CD14-positive monocyte (primary cell): ENCODE results near the gene BRSK2. TPM values are rescaled to one million over a fixed set of nuclear protein-coding genes. Genes with fewer than 3 reads are reported as not detected.

Experiments
- DNase-seq, 3 donors: peaks; one replicate each; pipeline ENCODE4 v3.0.0-alpha.2; 2011 to 2022
- H2AFZ ChIP-seq: 2 replicates; pipeline ENCODE4 v1.6.0; 2012; ENCODE audit warnings: mild to moderate bottlenecking, low read depth, low read length, inconsistent platforms; ENCODE audit not compliant: insufficient read depth, poor library complexity, severe bottlenecking
- H3K27ac ChIP-seq, 2 donors: 1 replicate in 1 of 2; 2 replicates in 1 of 2; pipeline ENCODE4 v1.5.1; 2012 to 2013; ENCODE audit warnings: low read length in 2 of 2, control low read depth in 1 of 2, inconsistent platforms in 1 of 2, low read depth in 1 of 2, mild to moderate bottlenecking in 1 of 2
- H3K27me3 ChIP-seq, 2 donors: one replicate each; pipeline versions ENCODE4 v1.6.0 to v1.6.1; 2011 to 2013; ENCODE audit warnings: low read length in 2 of 2; ENCODE audit not compliant: control insufficient read depth in 2 of 2, insufficient read depth in 2 of 2
- H3K36me3 ChIP-seq, 2 donors: replicated peaks in 1 of 2; 1 replicate in 1 of 2; 2 replicates in 1 of 2; pipeline versions ENCODE4 v1.5.1 to v1.6.1; 2012 to 2013; ENCODE audit warnings: low read length in 2 of 2, control low read depth in 1 of 2, inconsistent platforms in 1 of 2, mild to moderate bottlenecking in 1 of 2; ENCODE audit not compliant: insufficient read depth in 2 of 2, control insufficient read depth in 1 of 2
- H3K4me1 ChIP-seq, 2 donors: 1 replicate in 1 of 2; 2 replicates in 1 of 2; pipeline versions ENCODE4 v1.5.1 to v1.6.1; 2012 to 2013; ENCODE audit warnings: low read length in 2 of 2, control low read depth in 1 of 2, inconsistent platforms in 1 of 2, mild to moderate bottlenecking in 1 of 2, moderate library complexity in 1 of 2; ENCODE audit not compliant: insufficient read depth in 2 of 2, control insufficient read depth in 1 of 2
- H3K4me2 ChIP-seq: replicated peaks from 2 replicates; pipeline ENCODE3; 2012; ENCODE audit warnings: low read length, moderate library complexity, mild to moderate bottlenecking; ENCODE audit not compliant: poor library complexity, severe bottlenecking; ENCODE audit errors: extremely low read depth
- H3K4me3 ChIP-seq, 3 experiments: fragments of 200-600 bp in 1 of 3; sonication (generic) in 1 of 3; replicated peaks in 1 of 3; 1 replicate in 2 of 3; 2 replicates in 1 of 3; pipeline ENCODE4 v1.5.1; 2011 to 2013; ENCODE audit warnings: low read length in 3 of 3, mild to moderate bottlenecking in 3 of 3, control low read depth in 2 of 3, low read depth in 2 of 3, inconsistent platforms in 1 of 3, moderate library complexity in 1 of 3
- H3K79me2 ChIP-seq: 2 replicates; pipeline ENCODE4 v1.6.0; 2012; ENCODE audit warnings: mild to moderate bottlenecking, control low read depth, inconsistent platforms, low read length, moderate library complexity; ENCODE audit not compliant: insufficient read depth
- H3K9ac ChIP-seq: 2 replicates; pipeline ENCODE4 v1.6.0; 2017; ENCODE audit warnings: low read length, mild to moderate bottlenecking; ENCODE audit not compliant: insufficient read depth, poor library complexity, severe bottlenecking
- H3K9me3 ChIP-seq, 2 donors: replicated peaks in 1 of 2; 1 replicate in 1 of 2; 2 replicates in 1 of 2; pipeline versions ENCODE4 v1.5.1 to v1.6.1; 2012 to 2013; ENCODE audit warnings: low read length in 2 of 2, control low read depth in 1 of 2; ENCODE audit not compliant: control insufficient read depth in 1 of 2, insufficient read depth in 1 of 2
- H4K20me1 ChIP-seq: 2 replicates; pipeline ENCODE4 v1.6.0; 2012; ENCODE audit warnings: mild to moderate bottlenecking, low read length, control low read depth, moderate library complexity; ENCODE audit not compliant: insufficient read depth
- H3K27ac Mint-ChIP-seq, 7 donors: one replicate each; pipeline ENCODE4 v1.8.0; 2020; ENCODE audit warnings: mild to moderate bottlenecking in 7 of 7, mixed read lengths in 7 of 7, moderate library complexity in 6 of 7, inconsistent platforms in 2 of 7
- H3K27me3 Mint-ChIP-seq, 3 donors: one replicate each; pipeline ENCODE4 v1.8.0; 2021 to 2022; ENCODE audit warnings: low read depth in 3 of 3, mild to moderate bottlenecking in 3 of 3, mixed read lengths in 3 of 3, moderate library complexity in 3 of 3, inconsistent platforms in 1 of 3
- H3K36me3 Mint-ChIP-seq, 2 donors: one replicate each; pipeline ENCODE4 v1.8.0; 2020; ENCODE audit warnings: mixed read lengths in 2 of 2, inconsistent platforms in 1 of 2, mild to moderate bottlenecking in 1 of 2
- H3K4me1 Mint-ChIP-seq: one replicate; pipeline ENCODE4 v1.8.0; 2020; ENCODE audit warnings: mild to moderate bottlenecking, mixed read lengths
- H3K4me3 Mint-ChIP-seq, 2 donors: one replicate each; pipeline ENCODE4 v1.8.0; 2020; ENCODE audit warnings: mild to moderate bottlenecking in 2 of 2, mixed read lengths in 2 of 2, moderate library complexity in 1 of 2
- H3K9me3 Mint-ChIP-seq, 7 donors: one replicate each; pipeline ENCODE4 v1.8.0; 2020 to 2022; ENCODE audit warnings: mixed read lengths in 7 of 7, mild to moderate bottlenecking in 6 of 7, moderate library complexity in 6 of 7, inconsistent platforms in 2 of 7
- CTCF ChIP-seq: fragments of 200-600 bp; IDR thresholded peaks from one replicate; pipeline ENCODE4 v1.8.0; 2022; ENCODE audit warnings: antibody characterized with exemption, mild to moderate bottlenecking
- WGBS: methylation state at CpG from one replicate; pipeline ENCODE4 v1.1.5; 2013; ENCODE audit warnings: missing lambda C conversion rate; ENCODE audit not compliant: insufficient coverage; 5-methylcytosine and 5-hydroxymethylcytosine counted together
- intact Hi-C, 2 donors: fragments of 100-400 bp; cut with micrococcal nuclease; formaldehyde crosslinking; loops; one replicate each; pipeline versions ENCODE4 v1.15.0 to v1.15.1; 2023
- polyA plus RNA-seq, 3 donors: library from polyadenylated mRNA; depleted of rRNA in 1 of 3; unstranded in 2 of 3; stranded (reverse) in 1 of 3; fragments of 300-500 nt in 2 of 3; fragments of >200 nt in 1 of 3; fragmentation: Illumina TruSeq in 2 of 3; gene quantifications; 1 replicate in 2 of 3; 2 replicates in 1 of 3; pipeline ENCODE4 v1.2.3, GENCODE V29; 2012 to 2021

Gene BRSK2
- polyA plus RNA-seq, 3 donors, result 0.13 TPM; not detected in 2

GRCh38 chr11:1401656-1402221 is 12.0 kb downstream of the BRSK2 start:
- Histone ChIP-seq H3K4me3 (no peak overlapping the region), H3K27me3 (no peaks in the 10 kb centered on the region), H3K27ac (no peak overlapping the region), H3K9ac (no peak overlapping the region), H4K20me1 (no peaks in the 10 kb centered on the region), H3K4me1 (no peaks in the 10 kb centered on the region), H2AFZ (no peak overlapping the region), H3K4me2 (no peak overlapping the region), H3K9me3 (no peaks in the 10 kb centered on the region), H3K36me3 (no peaks in the 10 kb centered on the region), H3K79me2 (no peaks in the 10 kb centered on the region)
- Mint-ChIP-seq H3K9me3 (peaks cover 0 to 3% (median 0%) of the 10 kb centered on the region in 7 donors), H3K4me1 (no peaks in the 10 kb centered on the region), H3K27me3 (peaks cover 1 to 12% (median 9%) of the 10 kb centered on the region in 3 donors), H3K4me3 (no peak overlapping the region), H3K27ac (no peak overlapping the region), H3K36me3 (no peaks in the 10 kb centered on the region)
- 38% methylated on average over 19 of the region's 23 CpGs for WGBS
- no peak for TF ChIP-seq CTCF
- DNase-seq, result peak in 1 of 3 donors; percentile 4
- intact Hi-C loops, result no loop called here

GRCh38 chr11:1402355-1403077 is 12.8 kb downstream of the BRSK2 start:
- H3K79me2 ChIP-seq, result no peaks in the 10 kb centered on the region
- Mint-ChIP-seq H3K4me1 (no peaks in the 10 kb centered on the region), H3K27ac (no peak overlapping the region), H3K36me3 (no peaks in the 10 kb centered on the region), H3K27me3 (peaks cover 1 to 15% (median 11%) of the 10 kb centered on the region in 3 donors), H3K4me3 (no peak overlapping the region), H3K9me3 (peaks cover 0 to 3% (median 0%) of the 10 kb centered on the region in 7 donors)
- no peaks in the 10 kb centered on the region for H3K4me1 ChIP-seq
- H3K9ac ChIP-seq, result no peak overlapping the region
- H3K27ac ChIP-seq, result no peak overlapping the region
- DNase-seq, result no peak
- H3K27me3 ChIP-seq, result no peaks in the 10 kb centered on the region
- no peaks in the 10 kb centered on the region for H3K9me3 ChIP-seq
- no peaks in the 10 kb centered on the region for H4K20me1 ChIP-seq
- no peaks in the 10 kb centered on the region for H3K36me3 ChIP-seq
- no peak overlapping the region for H3K4me3 ChIP-seq
- TF ChIP-seq CTCF, result no peak
- intact Hi-C loops, result no loop called here
- H3K4me2 ChIP-seq, result no peak overlapping the region
- no peak overlapping the region for H2AFZ ChIP-seq
- WGBS, result 85% methylated on average over 22 of the region's 23 CpGs
